K562 (cell line): Measurements from ENCODE around the gene ZBTB8A. TPM values are rescaled to one million over a fixed set of nuclear protein-coding genes. Genes with fewer than 3 reads are reported as not detected.
A peak's percentile ranks its signal among the peaks of the same experiment; 100 is the strongest.

Experiments
- HDAC3 ChIP-seq: fragments of 450-650 bp; IDR thresholded peaks from 2 replicates; pipeline ENCODE4 v1.6.1; 2018; ENCODE audit warnings: borderline replicate concordance, mild to moderate bottlenecking, moderate library complexity; ENCODE audit not compliant: partially characterized antibody
- HDAC6 ChIP-seq: IDR thresholded peaks from 2 replicates; pipeline ENCODE4 v1.6.1; 2012; ENCODE audit warnings: low read depth, mild to moderate bottlenecking, control low read depth, inconsistent platforms, low read length, moderate library complexity
- LEF1 ChIP-seq: fragments of 450-650 bp; IDR thresholded peaks from 2 replicates; pipeline ENCODE4 v1.6.1; 2016; ENCODE audit warnings: mild to moderate bottlenecking
- PCBP1 ChIP-seq: fragments of 200-400 bp; formaldehyde crosslinking; IDR thresholded peaks from 2 replicates; pipeline ENCODE4 v1.6.1; 2018; ENCODE audit warnings: mild to moderate bottlenecking, low read depth, low read length; ENCODE audit not compliant: poor library complexity, severe bottlenecking
- PRDM10 ChIP-seq: fragments of 450-650 bp; IDR thresholded peaks from 2 replicates; pipeline ENCODE4 v1.6.1; 2018; ENCODE audit not compliant: partially characterized antibody
- RBBP5 ChIP-seq: fragments of 200-600 bp; sonication (generic); IDR thresholded peaks from 2 replicates; pipeline ENCODE4 v1.6.1; 2012; ENCODE audit warnings: borderline replicate concordance, mild to moderate bottlenecking, low read length, control low read depth, inconsistent platforms; ENCODE audit not compliant: insufficient read depth, poor library complexity, severe bottlenecking
- RCOR1 ChIP-seq, 2 experiments: IDR thresholded peaks; 2 replicates each; pipeline ENCODE4 v1.6.1; 2012; ENCODE audit warnings: low read depth in 2 of 2, low read length in 2 of 2, borderline replicate concordance in 1 of 2, improper control_type of control experiment in 1 of 2
- SAFB2 ChIP-seq: fragments of 200-400 bp; formaldehyde crosslinking; IDR thresholded peaks from 2 replicates; pipeline ENCODE4 v1.6.1; 2018; ENCODE audit warnings: borderline replicate concordance, low read length, low read depth, moderate library complexity; ENCODE audit not compliant: severe bottlenecking
- SOX6 ChIP-seq: fragments of 450-650 bp; IDR thresholded peaks from 2 replicates; pipeline ENCODE4 v1.6.1; 2014; ENCODE audit warnings: mild to moderate bottlenecking
- SPI1 ChIP-seq: IDR thresholded peaks from 2 replicates; pipeline ENCODE4 v1.6.1; 2011; ENCODE audit warnings: low read depth, low read length, control low read depth, borderline replicate concordance
- TBL1XR1 ChIP-seq, 2 experiments: IDR thresholded peaks; 2 replicates each; pipeline ENCODE4 v1.6.1; 2012; ENCODE audit warnings: improper control_type of control experiment in 2 of 2, low read length in 2 of 2, mild to moderate bottlenecking in 1 of 2
- TCF3 ChIP-seq: sonication (generic); formaldehyde crosslinking; IDR thresholded peaks from 2 replicates; pipeline ENCODE4 v1.4.0; 2020; ENCODE audit warnings: mild to moderate bottlenecking, missing genetic modification reagents
- ZBTB17 ChIP-seq: fragments of 450-650 bp; formaldehyde crosslinking; IDR thresholded peaks from 2 replicates; pipeline ENCODE4 v1.4.0; 2020; ENCODE audit warnings: mild to moderate bottlenecking
- ZFX ChIP-seq: sonication (generic); formaldehyde crosslinking; IDR thresholded peaks from 2 replicates; pipeline ENCODE4 v1.8.0; 2022; ENCODE audit warnings: mild to moderate bottlenecking, missing genetic modification reagents, moderate library complexity
- ZNF224 ChIP-seq: sonication (generic); formaldehyde crosslinking; IDR thresholded peaks from 2 replicates; pipeline ENCODE4 v1.8.0; 2022; ENCODE audit warnings: mild to moderate bottlenecking, missing genetic modification reagents
- polyA plus RNA-seq, 8 experiments: library from polyadenylated mRNA; depleted of rRNA in 4 of 8; stranded (reverse) in 5 of 8; unstranded in 3 of 8; fragments of >200 nt; fragmentation: Nextera tagmentation in 2 of 8; fragmentation: Illumina TruSeq in 1 of 8; extraction: Ambion mirVana in 2 of 8; extraction: Trizol in 1 of 8; gene quantifications; 2 replicates each; pipeline versions ENCODE4 v1.2.1 to v1.2.3, GENCODE V29; 2011 to 2014; ENCODE audit warnings: inconsistent platforms in 1 of 8, missing spikeins in 1 of 8
- total RNA-seq, 7 experiments: library from RNA; depleted of rRNA in 6 of 7; stranded (reverse); fragments of >200 nt in 6 of 7; fragmentation: Illumina TruSeq in 2 of 7; extraction: Trizol in 2 of 7; gene quantifications; 2 replicates each; pipeline versions ENCODE4 v1.2.1 to v1.2.3, GENCODE V29; 2011 to 2021; ENCODE audit warnings: low replicate concordance in 1 of 7
- TF ChIP-seq, protein P1 (sequence below): fragments of 450-650 bp; IDR thresholded peaks from 2 replicates; pipeline ENCODE4 v1.6.1; 2016
- TF ChIP-seq, protein P2 (sequence below), 2 experiments: IDR thresholded peaks; 2 replicates each; pipeline ENCODE4 v1.6.1; 2011; ENCODE audit warnings: borderline replicate concordance in 1 of 2, control low read depth in 1 of 2, low read depth in 1 of 2, low read length in 1 of 2, mild to moderate bottlenecking in 1 of 2, mixed read lengths in 1 of 2, moderate library complexity in 1 of 2; ENCODE audit not compliant: insufficient read depth in 1 of 2, insufficient read length in 1 of 2, poor library complexity in 1 of 2, severe bottlenecking in 1 of 2; ENCODE audit errors: extremely low read depth in 1 of 2
- TF ChIP-seq, protein P3 (sequence below): sonication (generic); formaldehyde crosslinking; IDR thresholded peaks from 2 replicates; pipeline ENCODE4 v1.9.0; 2022; ENCODE audit warnings: mild to moderate bottlenecking, missing genetic modification reagents

ZBTB8A gene
- total and polyA plus RNA-seq, 9 of the 15 experiments (the other 6 are each of a cell fraction or from before 2014, with no cell fraction given), result 0.01 to 0.64 (median 0.09) TPM

DNA sequence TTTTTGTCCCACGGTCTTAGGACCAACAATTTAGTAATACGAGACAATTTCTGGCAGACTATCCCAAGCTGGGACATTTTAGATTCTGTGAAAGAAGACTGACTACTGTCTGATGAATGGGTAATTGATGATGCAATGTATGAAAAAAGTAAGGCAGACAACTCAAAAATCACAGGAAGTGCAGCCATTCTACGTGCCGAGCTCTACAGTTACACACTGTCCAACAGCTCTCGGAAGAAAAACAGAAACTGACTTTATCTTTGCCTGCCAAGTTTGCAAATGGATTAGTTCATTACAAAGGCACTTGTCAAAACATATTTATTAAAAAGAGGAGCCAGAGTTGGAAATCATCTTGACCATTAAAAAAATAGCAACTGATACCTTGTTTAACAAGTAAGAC is 43.1 kb upstream of the ZBTB8A start (continued):
- peak; percentile 57; the same call in 1 of the 2 replicates for TF ChIP-seq SOX6
- TF ChIP-seq, protein P1, sequence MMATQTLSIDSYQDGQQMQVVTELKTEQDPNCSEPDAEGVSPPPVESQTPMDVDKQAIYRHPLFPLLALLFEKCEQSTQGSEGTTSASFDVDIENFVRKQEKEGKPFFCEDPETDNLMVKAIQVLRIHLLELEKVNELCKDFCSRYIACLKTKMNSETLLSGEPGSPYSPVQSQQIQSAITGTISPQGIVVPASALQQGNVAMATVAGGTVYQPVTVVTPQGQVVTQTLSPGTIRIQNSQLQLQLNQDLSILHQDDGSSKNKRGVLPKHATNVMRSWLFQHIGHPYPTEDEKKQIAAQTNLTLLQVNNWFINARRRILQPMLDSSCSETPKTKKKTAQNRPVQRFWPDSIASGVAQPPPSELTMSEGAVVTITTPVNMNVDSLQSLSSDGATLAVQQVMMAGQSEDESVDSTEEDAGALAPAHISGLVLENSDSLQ, result no peak
- TF ChIP-seq TBL1XR1 (IDR thresholded peaks at IDR 0.05; ENCODE audit: low read length in 2 of 2), result 0 out of 4 replicates have a peak, but pooled peaks of 1 of the 2 experiments have one; percentile 5
- no peak for TF ChIP-seq HDAC6
- no peak for TF ChIP-seq SPI1
- TF ChIP-seq SAFB2, result no peak
- no peak for TF ChIP-seq RBBP5
- no peak for TF ChIP-seq ZNF224 (CRISPR knock-in tag)
- TF ChIP-seq, protein P2, sequence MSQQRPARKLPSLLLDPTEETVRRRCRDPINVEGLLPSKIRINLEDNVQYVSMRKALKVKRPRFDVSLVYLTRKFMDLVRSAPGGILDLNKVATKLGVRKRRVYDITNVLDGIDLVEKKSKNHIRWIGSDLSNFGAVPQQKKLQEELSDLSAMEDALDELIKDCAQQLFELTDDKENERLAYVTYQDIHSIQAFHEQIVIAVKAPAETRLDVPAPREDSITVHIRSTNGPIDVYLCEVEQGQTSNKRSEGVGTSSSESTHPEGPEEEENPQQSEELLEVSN (IDR thresholded peaks at IDR 0.05; ENCODE audit: borderline replicate concordance in 1 of 2, extremely low read depth in 1 of 2, insufficient read depth in 1 of 2, insufficient read length in 1 of 2, low read depth in 1 of 2, low read length in 1 of 2, poor library complexity in 1 of 2, severe bottlenecking in 1 of 2), result no peak
- TF ChIP-seq, protein P3, sequence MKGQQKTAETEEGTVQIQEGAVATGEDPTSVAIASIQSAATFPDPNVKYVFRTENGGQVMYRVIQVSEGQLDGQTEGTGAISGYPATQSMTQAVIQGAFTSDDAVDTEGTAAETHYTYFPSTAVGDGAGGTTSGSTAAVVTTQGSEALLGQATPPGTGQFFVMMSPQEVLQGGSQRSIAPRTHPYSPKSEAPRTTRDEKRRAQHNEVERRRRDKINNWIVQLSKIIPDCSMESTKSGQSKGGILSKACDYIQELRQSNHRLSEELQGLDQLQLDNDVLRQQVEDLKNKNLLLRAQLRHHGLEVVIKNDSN (CRISPR knock-in tag), result no peak
- no peak for TF ChIP-seq PCBP1
- no peak for TF ChIP-seq LEF1
- no peak for TF ChIP-seq ZFX
- peak; percentile 15 for TF ChIP-seq PRDM10
- TF ChIP-seq HDAC3, result no peak
- TF ChIP-seq ZBTB17 (CRISPR knock-in tag), result 0 out of 2 replicates have a peak, but pooled peaks have one; percentile 27
- peak in 1 of 2 experiments; percentile 38; a peak in 1 of 4 replicates for TF ChIP-seq RCOR1 (IDR thresholded peaks at IDR 0.05; ENCODE audit: borderline replicate concordance in 1 of 2, low read depth in 2 of 2, low read length in 2 of 2)
- peak; percentile 43 for TF ChIP-seq TCF3 (CRISPR knock-in tag)
